SK-N-SH (cell line): Measurements from ENCODE around the gene GFPT2.

ENCODE experiments used
- EP300 ChIP-seq, 2 experiments: IDR thresholded peaks; 2 replicates each; pipeline versions ENCODE4 v1.4.0 to v1.6.1; 2012; ENCODE audit warnings: borderline replicate concordance in 1 of 2, low read depth in 1 of 2, low read length in 1 of 2
- RXRA ChIP-seq: IDR thresholded peaks from 2 replicates; pipeline ENCODE4 v1.4.0; 2012; ENCODE audit warnings: low read depth, mild to moderate bottlenecking, borderline replicate concordance
- USF1 ChIP-seq: IDR thresholded peaks from 2 replicates; pipeline ENCODE4 v1.4.0; 2012; ENCODE audit warnings: low read depth, borderline replicate concordance
- ZBTB33 ChIP-seq: IDR thresholded peaks from 2 replicates; pipeline ENCODE4 v1.4.0; 2012; ENCODE audit warnings: low read depth, borderline replicate concordance

GRCh38 chr5:180332051-180332517 lies 21.1 kb downstream of the GFPT2 start:
- TF ChIP-seq ZBTB33 (no peak), RXRA (no peak), USF1 (no peak), EP300 (IDR thresholded peaks at IDR 0.05; ENCODE audit: borderline replicate concordance in 1 of 2, low read depth in 1 of 2, low read length in 1 of 2) (no peak)
